Peyer's patch (tissue), 4 donors: ENCODE measurements around the gene XPR1. TPM values are rescaled to one million over a fixed set of nuclear protein-coding genes. Genes with fewer than 3 reads are reported as not detected.

Source experiments
- DNase-seq, 3 donors: peaks; one replicate each; pipeline ENCODE4 v3.0.0-alpha.2; 2017 to 2019
- H3K27ac ChIP-seq, 4 donors: fragments of 200-600 bp; sonication (generic); one replicate each; pipeline ENCODE4 v1.5.1; 2016 to 2019
- H3K27me3 ChIP-seq, 2 donors: fragments of 200-600 bp; sonication (generic); one replicate each; pipeline ENCODE4 v1.5.1; 2019
- H3K36me3 ChIP-seq, 3 donors: fragments of 200-600 bp; sonication (generic); one replicate each; pipeline ENCODE4 v1.5.1; 2016 to 2019
- H3K4me1 ChIP-seq, 4 donors: fragments of 200-600 bp; sonication (generic); one replicate each; pipeline ENCODE4 v1.5.1; 2016 to 2019
- H3K4me3 ChIP-seq, 4 donors: fragments of 200-600 bp; sonication (generic); 1 replicate in 3 of 4; 2 replicates in 1 of 4; pipeline ENCODE4 v1.5.1; 2016 to 2019; ENCODE audit warnings: mild to moderate bottlenecking in 1 of 4
- H3K9me3 ChIP-seq, 4 donors: fragments of 200-600 bp; sonication (generic); one replicate each; pipeline ENCODE4 v1.5.1; 2016 to 2019; ENCODE audit warnings: mild to moderate bottlenecking in 1 of 4
- CTCF ChIP-seq, 6 experiments: fragments of 450-650 bp in 4 of 6; fragments of 200-600 bp in 2 of 6; sonication (generic) in 1 of 6; IDR thresholded peaks; one replicate each; pipeline ENCODE4 v1.5.1; 2017 to 2019; ENCODE audit warnings: antibody characterized with exemption in 6 of 6, mild to moderate bottlenecking in 3 of 6, moderate library complexity in 1 of 6
- POLR2A ChIP-seq, 2 donors: fragments of 450-650 bp; IDR thresholded peaks; one replicate each; pipeline ENCODE4 v1.5.1; 2017; ENCODE audit warnings: antibody characterized with exemption in 2 of 2, mild to moderate bottlenecking in 2 of 2, moderate library complexity in 2 of 2
- total RNA-seq, 4 donors: library from RNA; depleted of rRNA; stranded (reverse); fragments of >200 nt; gene quantifications; one replicate each; pipeline ENCODE4 v1.1.0, GENCODE V29; 2016

The XPR1 gene
- total RNA-seq, 4 donors from 2014 or later, result 29.7 to 59.7 (median 53.9) TPM

GRCh38 chr1:180728472-180729106 is 96.8 kb downstream of the XPR1 start:
- no peaks in the 10 kb centered on the region for H3K4me1 ChIP-seq
- TF ChIP-seq POLR2A (IDR thresholded peaks at IDR 0.05) (no peak), CTCF (IDR thresholded peaks at IDR 0.05) (no peak)
- DNase-seq, result no peak
- no peaks in the 10 kb centered on the region for H3K36me3 ChIP-seq
- H3K27me3 ChIP-seq, result no peaks in the 10 kb centered on the region
- H3K4me3 ChIP-seq, result no peak overlapping the region
- no peak overlapping the region for H3K27ac ChIP-seq
- H3K9me3 ChIP-seq, result peaks cover 0 to 7% (median 2%) of the 10 kb centered on the region in 4 donors

GRCh38 chr1:180731131-180731530 is 99.3 kb downstream of the XPR1 start:
- DNase-seq, result no peak
- Histone ChIP-seq H3K27me3 (no peaks in the 10 kb centered on the region), H3K36me3 (no peaks in the 10 kb centered on the region), H3K9me3 (peaks cover 0 to 11% (median 3%) of the 10 kb centered on the region in 4 donors), H3K27ac (no peak overlapping the region), H3K4me3 (no peak overlapping the region), H3K4me1 (no peaks in the 10 kb centered on the region)
- TF ChIP-seq POLR2A (IDR thresholded peaks at IDR 0.05), result no peak
- TF ChIP-seq CTCF (IDR thresholded peaks at IDR 0.05), result no peak

GRCh38 chr1:180732866-180733265 is 101.0 kb downstream of the XPR1 start:
- no peak overlapping the region for H3K4me3 ChIP-seq
- no peak overlapping the region for H3K27ac ChIP-seq
- peaks cover 0 to 11% (median 3%) of the 10 kb centered on the region in 4 donors for H3K9me3 ChIP-seq
- TF ChIP-seq POLR2A (IDR thresholded peaks at IDR 0.05) (no peak), CTCF (IDR thresholded peaks at IDR 0.05) (no peak)
- H3K4me1 ChIP-seq, result no peaks in the 10 kb centered on the region
- no peaks in the 10 kb centered on the region for H3K27me3 ChIP-seq
- no peak for DNase-seq
- no peaks in the 10 kb centered on the region for H3K36me3 ChIP-seq

GRCh38 chr1:180734366-180734765 is 102.5 kb downstream of the XPR1 start:
- no peak for DNase-seq
- Histone ChIP-seq H3K4me1 (no peaks in the 10 kb centered on the region), H3K27me3 (no peaks in the 10 kb centered on the region), H3K27ac (no peak overlapping the region), H3K36me3 (no peaks in the 10 kb centered on the region), H3K4me3 (no peak overlapping the region), H3K9me3 (peaks cover 0 to 11% (median 3%) of the 10 kb centered on the region in 4 donors)
- TF ChIP-seq CTCF (IDR thresholded peaks at IDR 0.05) (no peak), POLR2A (IDR thresholded peaks at IDR 0.05) (no peak)

GRCh38 chr1:180742663-180743062 is 110.8 kb downstream of the XPR1 start:
- Histone ChIP-seq H3K4me3 (no peak overlapping the region), H3K4me1 (no peaks in the 10 kb centered on the region), H3K27me3 (no peaks in the 10 kb centered on the region), H3K36me3 (no peaks in the 10 kb centered on the region), H3K27ac (no peak overlapping the region), H3K9me3 (peaks cover 0 to 3% (median 0%) of the 10 kb centered on the region in 4 donors)
- DNase-seq, result no peak
- TF ChIP-seq POLR2A (IDR thresholded peaks at IDR 0.05) (no peak), CTCF (IDR thresholded peaks at IDR 0.05) (no peak)
